Measurements from ENCODE around the gene TGIF1.

- TF ChIP-seq POLR2A (IDR thresholded peaks at IDR 0.05) (no peak), CTCF (IDR thresholded peaks at IDR 0.05 in 4 of 5, conservative IDR thresholded peaks at IDR 0.05 in 1 of 5) (no peak)
Measured at GRCh38 chr18:3411854-3412268, 38.1 kb upstream of the TGIF1 start.

Data from gastrocnemius medialis (tissue), 4 donors.